ENCODE data around the gene MYCL.
"Not testable (repeated sequence)": the region's sequence is repeated elsewhere in the genome, so short reads cannot be mapped to it uniquely, and the experiment has no call there.

MYCL gene

DNA sequence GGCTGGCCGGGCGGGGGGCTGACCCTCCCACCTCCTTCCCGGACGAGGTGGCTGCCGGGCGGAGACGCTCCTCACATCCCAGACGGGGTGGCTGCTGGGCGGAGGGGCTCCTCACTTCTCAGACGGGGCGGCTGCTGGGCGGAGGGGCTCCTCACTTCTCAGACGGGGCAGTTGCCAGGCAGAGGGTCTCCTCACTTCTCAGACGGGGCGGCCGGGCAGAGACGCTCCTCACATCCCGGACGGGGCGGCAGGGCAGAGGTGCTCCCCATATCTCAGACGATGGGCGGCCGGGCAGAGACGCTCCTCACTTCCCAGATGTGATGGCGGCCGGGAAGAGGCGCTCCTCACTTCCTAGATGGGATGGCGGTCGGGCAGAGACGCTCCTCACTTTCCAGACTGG lies 11.4 kb upstream of the MYCL start:
- not testable (repeated sequence) for H3K4me3 ChIP-seq (ENCODE audit: low read length); DNase-seq (ENCODE audit: low read depth); H3K9me3 ChIP-seq (ENCODE audit: control insufficient read depth, low read length); H3K9ac ChIP-seq (ENCODE audit: low read length); H3K4me1 ChIP-seq (ENCODE audit: control insufficient read depth, insufficient read depth, low read length); H3K36me3 ChIP-seq (ENCODE audit: control insufficient read depth, insufficient read depth, low read length, severe bottlenecking)
- peaks cover 20% of the 10 kb centered on the region for H3K27me3 ChIP-seq (replicated peaks; ENCODE audit: control insufficient read depth, insufficient read depth, low read length)

DNA sequence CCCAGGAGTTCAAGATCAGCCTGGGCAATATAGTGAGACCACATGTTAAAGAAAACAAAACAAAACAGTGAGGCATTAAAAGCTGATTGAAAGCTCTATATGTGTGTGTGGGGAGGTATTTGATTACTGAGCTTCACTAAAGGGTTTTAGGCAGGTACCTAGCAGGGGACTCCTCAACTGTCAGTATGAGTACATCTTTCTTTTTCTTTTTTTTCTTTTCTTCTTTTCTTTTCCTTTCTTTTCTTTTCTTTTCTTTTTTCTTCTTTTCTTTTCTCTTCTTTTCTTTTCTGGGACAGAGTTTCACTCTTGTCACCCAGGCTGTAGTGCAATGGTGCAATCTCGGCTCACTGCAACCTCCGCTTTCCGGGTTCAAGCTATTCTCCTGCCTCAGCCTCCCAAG lies 8.5 kb upstream of the MYCL start:
- DNase-seq (ENCODE audit: low read depth), result no peak
- Histone ChIP-seq H3K9ac (ENCODE audit: low read length) (no peak overlapping the region), H3K4me1 (ENCODE audit: control insufficient read depth, insufficient read depth, low read length) (no peaks in the 10 kb centered on the region), H3K36me3 (ENCODE audit: control insufficient read depth, insufficient read depth, low read length, severe bottlenecking) (no peaks in the 10 kb centered on the region), H3K27me3 (replicated peaks; ENCODE audit: control insufficient read depth, insufficient read depth, low read length) (peaks cover 26% of the 10 kb centered on the region), H3K9me3 (ENCODE audit: control insufficient read depth, low read length) (peaks cover 6% of the 10 kb centered on the region), H3K4me3 (ENCODE audit: low read length) (no peak overlapping the region)

DNA sequence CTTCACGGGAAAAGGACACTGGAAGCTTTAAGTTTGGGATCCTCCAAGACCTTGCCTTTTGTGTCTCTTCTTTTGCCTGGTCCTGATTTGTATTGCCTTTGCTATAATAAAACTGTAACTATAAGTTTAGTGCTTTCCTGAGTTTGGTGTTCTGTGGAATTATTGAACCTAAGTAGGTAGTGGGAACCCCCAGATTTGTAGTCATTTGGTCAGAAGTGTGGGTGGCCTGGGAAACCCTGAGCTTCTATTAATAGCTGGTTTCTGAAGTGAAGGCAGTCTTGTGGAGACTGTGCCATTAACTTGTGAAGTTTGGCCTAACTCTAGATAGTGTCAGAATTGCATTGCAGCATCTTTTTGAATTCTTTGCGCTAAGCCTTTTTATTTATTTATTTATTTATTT lies 6.8 kb upstream of the MYCL start:
- DNase-seq (ENCODE audit: low read depth), result no peak

DNA sequence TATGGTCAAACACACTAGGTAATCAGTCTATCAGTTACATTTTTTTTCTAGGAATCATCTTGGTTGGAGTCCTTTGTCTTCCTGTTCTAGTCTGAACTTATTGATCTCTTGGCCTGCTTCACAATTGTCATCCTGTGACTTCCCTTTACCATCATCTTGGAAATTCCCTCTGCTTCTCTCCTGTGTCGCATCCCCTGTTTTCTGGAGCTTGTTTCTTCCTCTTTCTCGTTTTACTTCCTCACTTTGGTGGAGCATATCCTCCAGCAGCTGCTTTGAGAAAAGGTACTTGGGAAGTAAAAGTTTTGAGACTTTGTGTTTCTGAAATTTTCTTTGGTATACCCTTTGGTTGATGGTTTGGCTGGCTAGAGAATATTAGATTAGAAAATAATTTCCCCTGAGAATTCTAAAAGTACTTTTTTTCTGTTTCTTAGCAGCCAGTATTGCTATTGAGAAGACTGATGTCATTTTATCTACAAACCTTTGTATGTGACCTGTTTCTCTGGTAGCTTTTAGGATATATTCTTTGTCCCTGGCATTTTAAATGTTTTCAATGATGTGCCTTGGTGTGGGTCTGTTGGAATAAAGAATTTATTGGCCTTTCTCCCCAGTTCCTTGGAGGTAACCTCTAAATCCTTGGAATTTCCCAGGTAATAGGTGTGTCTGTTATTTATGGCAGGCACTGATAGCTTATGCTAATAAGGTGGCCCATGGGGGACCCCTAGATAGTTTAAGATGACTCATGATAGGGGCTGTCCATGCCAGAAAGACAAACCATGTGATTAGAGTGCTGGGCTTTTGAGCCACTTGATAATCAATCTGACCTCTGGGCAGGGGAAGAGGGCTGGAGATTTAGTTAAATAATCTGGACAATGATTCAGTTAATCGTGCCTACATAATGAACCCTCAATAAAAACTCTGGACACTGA lies 6.1 kb upstream of the MYCL start:
- DNase-seq (ENCODE audit: low read depth), result no peak
- no peak overlapping the region for H3K4me3 ChIP-seq (ENCODE audit: low read length)
- peaks cover 45% of the 10 kb centered on the region for H3K27me3 ChIP-seq (replicated peaks; ENCODE audit: control insufficient read depth, insufficient read depth, low read length)
- H3K9ac ChIP-seq (ENCODE audit: low read length), result no peak overlapping the region
- no peaks in the 10 kb centered on the region for H3K36me3 ChIP-seq (ENCODE audit: control insufficient read depth, insufficient read depth, low read length, severe bottlenecking)
- peaks cover 6% of the 10 kb centered on the region for H3K9me3 ChIP-seq (ENCODE audit: control insufficient read depth, low read length)
- H3K4me1 ChIP-seq (ENCODE audit: control insufficient read depth, insufficient read depth, low read length), result no peaks in the 10 kb centered on the region

More for the DNA sequence above, 6.8 kb upstream of the MYCL start:
- Histone ChIP-seq H3K4me3 (ENCODE audit: low read length) (no peak overlapping the region), H3K4me1 (ENCODE audit: control insufficient read depth, insufficient read depth, low read length) (no peaks in the 10 kb centered on the region), H3K36me3 (ENCODE audit: control insufficient read depth, insufficient read depth, low read length, severe bottlenecking) (no peaks in the 10 kb centered on the region), H3K9me3 (ENCODE audit: control insufficient read depth, low read length) (peaks cover 6% of the 10 kb centered on the region), H3K9ac (ENCODE audit: low read length) (no peak overlapping the region), H3K27me3 (replicated peaks; ENCODE audit: control insufficient read depth, insufficient read depth, low read length) (peaks cover 38% of the 10 kb centered on the region)

DNA sequence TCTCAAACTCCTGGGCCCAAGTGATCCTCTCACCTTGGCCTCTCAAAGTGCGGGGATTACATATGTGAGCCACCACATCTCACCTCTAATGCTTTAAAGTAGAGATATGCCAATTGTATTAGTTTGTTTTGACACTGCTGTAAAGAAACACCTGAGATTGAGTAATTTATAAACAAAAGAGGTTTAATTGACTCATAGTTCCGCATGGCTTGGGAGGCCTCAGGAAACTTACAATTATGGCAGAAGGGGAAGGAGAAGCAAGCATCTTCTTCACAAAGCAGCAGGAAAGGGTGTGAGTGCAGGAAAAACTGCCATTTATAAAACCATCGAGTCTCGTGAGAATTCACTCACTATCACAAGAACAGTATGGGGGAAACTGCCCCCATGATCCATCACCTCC lies 3.5 kb upstream of the MYCL start:
- H3K27me3 ChIP-seq (replicated peaks; ENCODE audit: control insufficient read depth, insufficient read depth, low read length), result peaks cover 46% of the 10 kb centered on the region
- no peak overlapping the region for H3K9ac ChIP-seq (ENCODE audit: low read length)
- peaks cover 6% of the 10 kb centered on the region for H3K9me3 ChIP-seq (ENCODE audit: control insufficient read depth, low read length)
- H3K4me1 ChIP-seq (ENCODE audit: control insufficient read depth, insufficient read depth, low read length), result peaks cover 4% of the 10 kb centered on the region
- DNase-seq (ENCODE audit: low read depth), result no peak
- no peak overlapping the region for H3K4me3 ChIP-seq (ENCODE audit: low read length)
- H3K36me3 ChIP-seq (ENCODE audit: control insufficient read depth, insufficient read depth, low read length, severe bottlenecking), result no peaks in the 10 kb centered on the region

DNA sequence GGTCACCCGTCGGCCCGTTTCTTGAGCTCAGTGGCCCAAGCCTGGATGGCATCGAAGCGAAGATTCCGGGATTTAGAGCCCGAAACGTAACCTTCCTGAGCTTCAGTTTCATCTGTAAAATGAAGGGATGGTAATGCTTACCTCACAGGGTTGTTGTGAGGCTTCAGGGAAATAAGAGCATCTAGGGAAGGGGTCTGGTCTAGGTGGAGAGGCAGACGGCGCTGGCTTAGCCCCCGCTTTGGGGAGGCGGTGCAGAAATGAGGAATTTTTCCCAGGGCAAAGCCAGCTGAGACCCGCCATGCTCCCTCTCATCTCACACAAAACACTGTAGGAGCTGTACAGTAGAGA lies 717 bp upstream of the MYCL start:
- no peak for DNase-seq (ENCODE audit: low read depth)
- H3K4me3 ChIP-seq (ENCODE audit: low read length), result peak overlapping the region; percentile 81
- H3K36me3 ChIP-seq (ENCODE audit: control insufficient read depth, insufficient read depth, low read length, severe bottlenecking), result no peaks in the 10 kb centered on the region
- H3K9ac ChIP-seq (ENCODE audit: low read length), result no peak overlapping the region
- H3K9me3 ChIP-seq (ENCODE audit: control insufficient read depth, low read length), result no peaks in the 10 kb centered on the region
- H3K4me1 ChIP-seq (ENCODE audit: control insufficient read depth, insufficient read depth, low read length), result peaks cover 4% of the 10 kb centered on the region
- H3K27me3 ChIP-seq (replicated peaks; ENCODE audit: control insufficient read depth, insufficient read depth, low read length), result peaks cover 46% of the 10 kb centered on the region

DNA sequence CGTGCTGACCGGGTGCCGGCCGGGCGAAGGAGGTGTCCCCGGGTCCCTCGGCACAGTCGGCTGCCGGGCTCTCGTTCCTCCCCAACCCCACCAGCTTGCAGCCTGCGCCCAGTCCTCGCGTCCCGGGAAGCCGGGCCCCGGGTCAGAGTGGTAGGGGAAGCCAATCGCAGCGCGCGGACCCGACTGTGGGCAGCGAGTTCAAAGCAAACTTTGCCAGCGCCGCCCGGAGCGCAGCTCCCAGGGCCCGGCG lies 328 bp downstream of the MYCL start:
- Histone ChIP-seq H3K27me3 (replicated peaks; ENCODE audit: control insufficient read depth, insufficient read depth, low read length) (peaks cover 46% of the 10 kb centered on the region), H3K4me3 (ENCODE audit: low read length) (peak overlapping the region; percentile 81), H3K9ac (ENCODE audit: low read length) (peak overlapping the region; percentile 48), H3K36me3 (ENCODE audit: control insufficient read depth, insufficient read depth, low read length, severe bottlenecking) (no peaks in the 10 kb centered on the region), H3K9me3 (ENCODE audit: control insufficient read depth, low read length) (no peaks in the 10 kb centered on the region), H3K4me1 (ENCODE audit: control insufficient read depth, insufficient read depth, low read length) (peaks cover 13% of the 10 kb centered on the region)
- peak; percentile 57 for DNase-seq (ENCODE audit: low read depth)

DNA sequence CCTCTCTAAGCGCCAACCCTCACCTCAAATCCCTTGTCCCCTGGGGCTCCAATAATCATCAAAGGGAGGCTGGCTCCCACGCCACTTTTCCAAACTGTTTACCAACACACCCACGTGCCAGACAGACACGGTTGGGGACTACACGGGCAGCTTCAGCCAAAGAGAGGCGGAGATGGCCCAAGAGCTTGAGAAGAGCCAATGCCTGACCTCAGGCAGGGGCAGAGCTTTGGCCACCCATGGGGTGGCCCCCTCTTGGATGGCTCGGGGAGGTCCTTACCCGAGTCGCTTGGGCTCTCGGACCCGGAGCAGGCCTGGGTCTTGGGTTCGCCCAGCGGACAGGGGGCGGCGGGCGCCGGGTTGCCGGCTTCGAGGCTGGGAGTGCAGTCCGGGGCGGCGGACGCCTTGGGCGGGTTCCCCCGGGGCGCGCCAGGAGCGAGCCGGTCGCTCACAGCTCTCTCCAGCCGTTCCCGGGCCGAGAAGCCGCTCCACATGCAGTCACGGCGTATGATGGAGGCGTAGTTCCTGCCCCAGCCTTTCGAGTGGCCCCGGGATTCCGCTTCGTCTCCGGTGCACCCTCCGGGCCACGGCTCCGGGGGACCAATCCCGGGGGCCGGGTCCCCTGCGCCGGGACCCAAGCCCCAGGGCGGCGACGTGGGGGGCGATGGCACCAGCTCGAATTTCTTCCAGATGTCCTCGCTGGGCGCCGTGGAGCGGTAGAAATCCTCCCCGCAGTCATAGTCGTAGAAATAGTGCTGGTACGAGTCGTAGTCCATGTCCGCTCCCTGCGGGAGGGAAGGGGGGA lies 854 bp downstream of the MYCL start:
- peak; percentile 62 for DNase-seq (ENCODE audit: low read depth)
- H3K27me3 ChIP-seq (replicated peaks; ENCODE audit: control insufficient read depth, insufficient read depth, low read length), result peaks cover 45% of the 10 kb centered on the region

DNA sequence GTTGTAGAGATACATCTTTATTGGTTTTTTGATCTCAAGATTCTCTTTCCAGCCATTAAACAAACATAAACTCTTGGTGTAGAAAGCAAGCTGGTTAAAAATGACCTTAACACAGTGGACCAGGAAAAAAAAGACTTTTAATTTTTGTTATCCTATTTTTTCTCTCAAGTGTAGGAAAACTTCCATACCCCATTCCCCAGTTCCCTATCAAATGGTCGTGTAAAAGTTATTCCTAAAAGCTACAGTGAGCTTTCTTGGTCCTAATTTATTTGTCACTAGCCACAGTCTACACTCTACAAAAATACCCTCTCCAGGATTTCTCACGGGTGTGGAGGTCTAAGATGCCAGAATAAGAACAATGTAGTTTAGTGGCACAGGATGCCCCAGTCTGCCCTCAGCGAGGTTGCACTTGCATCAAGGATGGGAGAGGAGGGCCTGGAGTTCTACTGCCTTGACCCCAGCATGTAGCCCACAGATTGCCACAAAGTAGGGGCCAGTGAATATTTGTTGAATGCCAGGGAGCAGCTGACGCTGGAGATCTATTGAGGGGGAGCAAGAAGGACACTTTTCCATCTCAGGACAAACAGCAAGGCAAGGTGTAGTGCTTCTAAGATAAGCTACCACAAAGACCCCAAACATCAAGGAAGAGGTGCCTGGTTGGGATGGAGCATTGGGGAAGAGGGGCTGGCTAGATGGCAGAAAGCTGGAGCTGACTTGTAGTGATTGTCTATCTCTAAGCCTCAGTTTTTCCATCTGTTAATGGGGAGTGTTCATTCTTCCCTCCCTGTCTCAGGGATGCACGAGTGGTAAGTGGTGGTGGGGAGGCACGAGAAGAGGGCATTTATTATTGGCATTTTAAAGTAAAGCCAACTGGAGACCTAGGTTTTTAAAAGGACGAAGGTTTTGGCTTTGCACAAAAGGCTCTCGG lies 1.8 kb downstream of the MYCL start:
- Histone ChIP-seq H3K4me3 (ENCODE audit: low read length) (no peak overlapping the region), H3K9ac (ENCODE audit: low read length) (no peak overlapping the region), H3K27me3 (replicated peaks; ENCODE audit: control insufficient read depth, insufficient read depth, low read length) (peaks cover 38% of the 10 kb centered on the region), H3K9me3 (ENCODE audit: control insufficient read depth, low read length) (no peaks in the 10 kb centered on the region), H3K36me3 (ENCODE audit: control insufficient read depth, insufficient read depth, low read length, severe bottlenecking) (no peaks in the 10 kb centered on the region), H3K4me1 (ENCODE audit: control insufficient read depth, insufficient read depth, low read length) (peaks cover 29% of the 10 kb centered on the region)
- DNase-seq (ENCODE audit: low read depth), result no peak

More for the DNA sequence above, 854 bp downstream of the MYCL start:
- Histone ChIP-seq H3K9ac (ENCODE audit: low read length) (peak overlapping the region; percentile 48), H3K36me3 (ENCODE audit: control insufficient read depth, insufficient read depth, low read length, severe bottlenecking) (no peaks in the 10 kb centered on the region), H3K4me1 (ENCODE audit: control insufficient read depth, insufficient read depth, low read length) (peaks cover 19% of the 10 kb centered on the region), H3K9me3 (ENCODE audit: control insufficient read depth, low read length) (no peaks in the 10 kb centered on the region), H3K4me3 (ENCODE audit: low read length) (peak overlapping the region; percentile 81)

DNA sequence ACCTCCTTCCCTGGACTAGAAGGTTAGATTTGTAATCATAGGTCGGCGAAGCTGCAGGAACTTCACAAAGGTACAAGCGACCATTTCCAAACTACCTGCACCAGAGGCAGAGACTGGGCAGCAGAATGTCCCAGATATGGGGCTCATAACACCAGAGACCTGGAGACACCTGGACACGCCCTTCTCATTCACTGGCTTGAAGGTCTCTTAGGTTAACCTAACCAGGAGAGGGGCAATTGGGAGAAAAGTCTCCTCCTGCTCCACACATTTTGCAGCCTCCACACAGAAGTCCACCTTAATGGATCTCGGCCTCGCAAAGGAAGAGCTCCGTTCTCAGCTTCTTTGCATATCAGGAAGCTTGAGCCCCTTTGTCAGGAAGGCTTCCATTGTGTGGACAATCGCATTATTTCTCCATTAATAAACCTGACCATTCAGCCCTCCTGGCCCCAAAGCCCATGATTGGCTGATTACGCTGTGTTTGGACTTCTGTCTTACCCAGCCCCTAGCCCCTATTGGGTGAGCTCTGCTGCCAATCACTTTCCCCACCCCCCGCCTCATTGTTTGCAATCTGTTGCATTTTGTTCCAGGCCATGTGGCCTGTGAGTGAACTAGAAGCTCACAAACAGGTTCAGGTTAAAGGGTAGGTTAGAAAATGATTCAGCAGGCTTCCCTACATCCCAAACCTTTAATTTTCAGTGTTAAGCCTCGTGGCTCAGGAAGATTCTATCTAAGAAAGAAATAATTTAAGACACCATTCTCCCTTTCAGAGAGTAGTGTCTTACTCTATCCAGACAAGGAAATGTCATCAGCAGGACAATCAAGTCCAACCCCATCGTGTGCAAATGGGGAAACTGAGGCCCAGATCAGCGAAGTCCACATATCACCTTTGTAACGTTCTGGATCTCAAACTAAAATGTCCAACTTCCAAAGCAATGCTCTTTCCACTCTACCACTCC lies 2.8 kb downstream of the MYCL start:
- peak; percentile 24 for DNase-seq (ENCODE audit: low read depth)
- Histone ChIP-seq H3K4me3 (ENCODE audit: low read length) (no peak overlapping the region), H3K27me3 (replicated peaks; ENCODE audit: control insufficient read depth, insufficient read depth, low read length) (peaks cover 32% of the 10 kb centered on the region), H3K4me1 (ENCODE audit: control insufficient read depth, insufficient read depth, low read length) (peaks cover 38% of the 10 kb centered on the region), H3K9me3 (ENCODE audit: control insufficient read depth, low read length) (no peaks in the 10 kb centered on the region), H3K9ac (ENCODE audit: low read length) (no peak overlapping the region), H3K36me3 (ENCODE audit: control insufficient read depth, insufficient read depth, low read length, severe bottlenecking) (no peaks in the 10 kb centered on the region)

All from adipocyte (in vitro differentiated cells).